PC-9 (cell line): ENCODE data around the gene FYN. TPM values are rescaled to one million over a fixed set of nuclear protein-coding genes. Genes with fewer than 3 reads are reported as not detected.

Experiments
- BruUV-seq: library from RNA; stranded (reverse); fragments of 400-500 nt; replicated peaks from 2 replicates; lab custom pipeline; 2021; lab: Mats Ljungman, UMichigan
- CTCF ChIA-PET: fragments of 300-600 bp; sonication (Branson Sonifier 250); formaldehyde crosslinking; loops from one replicate; lab custom pipeline; 2022; ENCODE audit warnings: antibody characterized with exemption; lab: Charles Lee
- POLR2A ChIA-PET: fragments of 300-600 bp; sonication (Branson Sonifier 250); formaldehyde crosslinking; loops from one replicate; lab custom pipeline; 2022; ENCODE audit warnings: antibody characterized with exemption; ENCODE audit not compliant: unreplicated experiment; lab: Charles Lee
- DNase-seq, 2 experiments: peaks; one replicate each; pipeline versions ENCODE4 v3.0.0 to v3.0.0-alpha.2; 2015 to 2022; ENCODE audit warnings: mixed read lengths in 1 of 2
- H2AFZ ChIP-seq: fragments of 200-600 bp; sonication (generic); 2 replicates; pipeline ENCODE4 v1.8.1; 2017; ENCODE audit warnings: antibody characterized with exemption
- H3F3A ChIP-seq: fragments of 200-600 bp; sonication (generic); 2 replicates; pipeline ENCODE4 v1.8.1; 2017; ENCODE audit warnings: antibody characterized with exemption, mild to moderate bottlenecking, low read depth; ENCODE audit not compliant: insufficient read depth
- H3K27ac ChIP-seq: fragments of 200-600 bp; sonication (generic); 2 replicates; pipeline ENCODE4 v1.6.1; 2016; ENCODE audit warnings: mixed run types
- H3K27me3 ChIP-seq: fragments of 200-600 bp; sonication (generic); 2 replicates; pipeline ENCODE4 v1.6.1; 2016; ENCODE audit warnings: low read depth, mixed run types; ENCODE audit not compliant: insufficient read depth
- H3K36me3 ChIP-seq: fragments of 200-600 bp; sonication (generic); 2 replicates; pipeline ENCODE4 v1.6.1; 2016; ENCODE audit warnings: low read depth, mixed run types
- H3K4me1 ChIP-seq: fragments of 200-600 bp; sonication (generic); replicated peaks from 2 replicates; pipeline ENCODE4 v1.6.1; 2016; ENCODE audit warnings: mixed run types; ENCODE audit not compliant: insufficient read depth
- H3K4me2 ChIP-seq: fragments of 200-600 bp; sonication (generic); 2 replicates; pipeline ENCODE4 v1.6.1; 2017; ENCODE audit warnings: mixed run types
- H3K4me3 ChIP-seq: fragments of 200-600 bp; sonication (generic); 2 replicates; pipeline ENCODE4 v1.6.1; 2016; ENCODE audit warnings: mixed run types
- H3K79me2 ChIP-seq: fragments of 200-600 bp; sonication (generic); 2 replicates; pipeline ENCODE4 v1.6.1; 2017; ENCODE audit warnings: low read depth, mixed run types
- H3K9me2 ChIP-seq: fragments of 200-600 bp; sonication (generic); 2 replicates; pipeline ENCODE4 v1.8.1; 2017; ENCODE audit warnings: mild to moderate bottlenecking; ENCODE audit not compliant: insufficient read depth
- H3K9me3 ChIP-seq: fragments of 200-600 bp; sonication (generic); 2 replicates; pipeline ENCODE4 v1.8.1; 2016; ENCODE audit warnings: low read depth; ENCODE audit not compliant: insufficient read depth
- H4K20me1 ChIP-seq: fragments of 200-600 bp; sonication (generic); 2 replicates; pipeline ENCODE4 v1.8.1; 2017; ENCODE audit not compliant: insufficient read depth
- CTCF ChIP-seq: fragments of 200-600 bp; sonication (generic); conservative IDR thresholded peaks from 2 replicates; pipeline ENCODE4 v1.6.1; 2017; ENCODE audit warnings: mixed run types, antibody characterized with exemption, mild to moderate bottlenecking, moderate library complexity
- EZH2 ChIP-seq: fragments of 200-600 bp; sonication (generic); IDR thresholded peaks from 2 replicates; pipeline ENCODE4 v1.8.0; 2017; ENCODE audit warnings: antibody characterized with exemption, low read depth
- intact Hi-C: fragments of 100-400 bp; cut with micrococcal nuclease; formaldehyde crosslinking; loops from one replicate; pipeline ENCODE4 v1.10.0; 2022; ENCODE audit not compliant: unreplicated experiment
- total RNA-seq: library from RNA; stranded (reverse); gene quantifications from 2 replicates; pipeline ENCODE4 v1.2.3, GENCODE V29; 2021

The FYN gene
- total RNA-seq, 1 experiment from 2014 or later, result 53.3 TPM

- Histone ChIP-seq H3K4me1 (no peaks in the 10 kb centered on the region), H3K27ac (no peak overlapping the region), H3K79me2 (no peaks in the 10 kb centered on the region), H3K9me2 (no peaks in the 10 kb centered on the region), H2AFZ (no peak overlapping the region), H3K27me3 (no peaks in the 10 kb centered on the region), H3K4me2 (no peak overlapping the region), H3K4me3 (no peak overlapping the region), H4K20me1 (no peaks in the 10 kb centered on the region), H3K36me3 (no peaks in the 10 kb centered on the region), H3K9me3 (no peaks in the 10 kb centered on the region), H3F3A (no peaks in the 10 kb centered on the region)
- TF ChIP-seq EZH2, result no peak
- no peak for TF ChIP-seq CTCF
- intact Hi-C loops, result no loop called here
- BruUV-seq, result no TSS peak
- POLR2A ChIA-PET, result no interaction called here
- CTCF ChIA-PET, result no interaction called here
- no peak for DNase-seq
Measured at GRCh38 chr6:111730864-111731263, 142.4 kb downstream of the FYN start.

GRCh38 chr6:111727802-111728201 is 145.4 kb downstream of the FYN start:
- H3K36me3 ChIP-seq, result no peaks in the 10 kb centered on the region
- H3K27me3 ChIP-seq, result no peaks in the 10 kb centered on the region
- no peaks in the 10 kb centered on the region for H3K9me2 ChIP-seq
- intact Hi-C loops, result no loop called here
- no peak overlapping the region for H3K27ac ChIP-seq
- no TSS peak for BruUV-seq
- no peaks in the 10 kb centered on the region for H3K9me3 ChIP-seq
- POLR2A ChIA-PET, result no interaction called here
- TF ChIP-seq CTCF (peak; percentile 50; the same call in 1 of the 2 replicates), EZH2 (no peak)
- H3K79me2 ChIP-seq, result no peaks in the 10 kb centered on the region
- DNase-seq, result no peak
- H3K4me3 ChIP-seq, result no peak overlapping the region
- peaks cover 2% of the 10 kb centered on the region for H3K4me1 ChIP-seq
- CTCF ChIA-PET, result no interaction called here
- no peaks in the 10 kb centered on the region for H3F3A ChIP-seq
- H3K4me2 ChIP-seq, result no peak overlapping the region
- H2AFZ ChIP-seq, result no peak overlapping the region
- no peaks in the 10 kb centered on the region for H4K20me1 ChIP-seq

- Histone ChIP-seq H3K27ac (no peak overlapping the region), H3K36me3 (no peaks in the 10 kb centered on the region), H3K27me3 (no peaks in the 10 kb centered on the region), H3K4me2 (no peak overlapping the region), H3K9me3 (no peaks in the 10 kb centered on the region), H2AFZ (no peak overlapping the region), H3K9me2 (no peaks in the 10 kb centered on the region), H3F3A (0 out of 2 replicates have a peak, but pooled peaks cover 5% of the 10 kb centered on the region), H4K20me1 (no peaks in the 10 kb centered on the region), H3K4me1 (peaks cover 10% of the 10 kb centered on the region), H3K4me3 (no peak overlapping the region), H3K79me2 (no peaks in the 10 kb centered on the region)
- ChIA-PET POLR2A (no interaction called here), CTCF (no interaction called here)
- no peak for DNase-seq
- intact Hi-C loops, result no loop called here
- BruUV-seq, result no TSS peak
- no peak for TF ChIP-seq EZH2
- TF ChIP-seq CTCF, result no peak
Measured at GRCh38 chr6:111727041-111727440, 146.2 kb downstream of the FYN start.
